K562 (cell line): ENCODE data around the gene SPAG9. TPM values are rescaled to one million over a fixed set of nuclear protein-coding genes. Genes with fewer than 3 reads are reported as not detected.

Experiments
- ATAC-seq: fragments of 200-7000 bp; cut with Tn5 transposase; 3 replicates; pipeline ENCODE4 v1.9.1; 2020; ENCODE audit warnings: moderate library complexity
- BruUV-seq: library from RNA; stranded (reverse); fragments of 400-500 nt; replicated peaks from 2 replicates; lab custom pipeline; 2021; lab: Mats Ljungman, UMichigan
- CTCF ChIA-PET: fragments of 300-600 bp; formaldehyde crosslinking; extraction: SDS; loops from one replicate; lab custom pipeline; 2021; ENCODE audit warnings: low intra/inter-chr PET ratio; lab: Yijun Ruan, JAX
- POLR2A ChIA-PET: fragments of 300-600, 350-650 bp; sonication (Branson Sonifier 250); formaldehyde crosslinking; extraction: SDS; loops from one replicate; lab custom pipeline; 2021; ENCODE audit warnings: antibody characterized with exemption, inconsistent platforms; lab: Yijun Ruan, JAX
- DNase-seq, 4 experiments: peaks; one replicate each; pipeline versions ENCODE4 v3.0.0 to v3.0.0-alpha.2; 2011 to 2018; ENCODE audit warnings: low spot score in 3 of 4, mixed read lengths in 3 of 4; ENCODE audit errors: extremely low read depth in 1 of 4
- FAIRE-seq: peaks from 2 replicates; lab custom pipeline; 2011; peaks lifted over from hg19 to GRCh38; lab: Jason Lieb, UNC
- H2AFZ ChIP-seq: 2 replicates; pipeline ENCODE4 v1.6.0; 2011; ENCODE audit warnings: low read depth, low read length, control low read depth, inconsistent platforms
- H3K27ac ChIP-seq: fragments of 200-600 bp; 3 replicates; pipeline ENCODE4 v1.8.0; 2011; ENCODE audit warnings: low read depth, mild to moderate bottlenecking, control low read depth, inconsistent platforms, low read length, moderate library complexity, mixed read lengths; ENCODE audit errors: extremely low read depth
- H3K27me3 ChIP-seq, 2 experiments: fragments of 300-600 bp in 1 of 2; 2 replicates in 1 of 2; 3 replicates in 1 of 2; pipeline versions ENCODE4 v1.6.0 to v1.8.0; 2011; ENCODE audit warnings: inconsistent platforms in 2 of 2, low read length in 2 of 2, mild to moderate bottlenecking in 1 of 2, mixed read lengths in 1 of 2, moderate library complexity in 1 of 2; ENCODE audit not compliant: control insufficient read depth in 2 of 2, insufficient read depth in 2 of 2
- H3K36me3 ChIP-seq: fragments of 300-600 bp; 3 replicates; pipeline ENCODE4 v1.8.0; 2011; ENCODE audit warnings: mild to moderate bottlenecking, low read length, inconsistent platforms; ENCODE audit not compliant: control insufficient read depth, insufficient read depth
- H3K4me1 ChIP-seq, 2 experiments: fragments of 200-600 bp in 1 of 2; replicated peaks in 1 of 2; 2 replicates in 1 of 2; 3 replicates in 1 of 2; pipeline versions ENCODE4 v1.5.1 to v1.8.0; 2011; ENCODE audit warnings: inconsistent platforms in 2 of 2, low read length in 2 of 2, mild to moderate bottlenecking in 1 of 2, mixed read lengths in 1 of 2, moderate library complexity in 1 of 2; ENCODE audit not compliant: control insufficient read depth in 2 of 2, insufficient read depth in 2 of 2
- H3K4me2 ChIP-seq: 2 replicates; pipeline ENCODE4 v1.6.1; 2011; ENCODE audit warnings: low read length, control low read depth, inconsistent platforms, mixed read lengths; ENCODE audit not compliant: insufficient read depth
- H3K4me3 ChIP-seq: fragments of 200-600 bp; sonication (generic), shearing (Covaris generic); 2 replicates; pipeline ENCODE4 v1.5.1; 2016; ENCODE audit warnings: control low read depth, inconsistent platforms
- H3K79me2 ChIP-seq: fragments of 200-600 bp; 3 replicates; pipeline ENCODE4 v1.8.0; 2011; ENCODE audit warnings: low read length, inconsistent platforms; ENCODE audit not compliant: control insufficient read depth, insufficient read depth
- H3K9ac ChIP-seq, 2 experiments: 2 replicates each; pipeline versions ENCODE4 v1.6.0 to v1.6.1; 2011; ENCODE audit warnings: low read depth in 2 of 2, low read length in 2 of 2, control low read depth in 1 of 2, inconsistent platforms in 1 of 2, mild to moderate bottlenecking in 1 of 2, mixed read lengths in 1 of 2; ENCODE audit not compliant: insufficient read depth in 1 of 2
- H3K9me1 ChIP-seq: one replicate; pipeline ENCODE4 v1.6.0; 2011; ENCODE audit warnings: inconsistent platforms, mild to moderate bottlenecking, low read length, moderate library complexity; ENCODE audit not compliant: control insufficient read depth, insufficient read depth
- H3K9me3 ChIP-seq: replicated peaks from 2 replicates; pipeline ENCODE4 v1.5.1; 2011; ENCODE audit warnings: low read depth, low read length, inconsistent platforms; ENCODE audit not compliant: control insufficient read depth, insufficient read depth
- H4K20me1 ChIP-seq: replicated peaks from 2 replicates; pipeline ENCODE4 v1.6.1; 2011; ENCODE audit warnings: low read length, inconsistent platforms, mixed read lengths; ENCODE audit not compliant: control insufficient read depth, insufficient read depth
- GABPB1 ChIP-seq: sonication (generic); formaldehyde crosslinking; IDR thresholded peaks from 2 replicates; pipeline ENCODE4 v1.8.0; 2022; ENCODE audit warnings: mild to moderate bottlenecking, missing genetic modification reagents
- ILF3 ChIP-seq: fragments of 450-650 bp; IDR thresholded peaks from 2 replicates; pipeline ENCODE4 v1.6.1; 2018; ENCODE audit warnings: antibody characterized with exemption, mild to moderate bottlenecking, moderate library complexity, borderline replicate concordance
- MYBL2 ChIP-seq, 2 experiments: fragments of 450-650 bp in 1 of 2; sonication (generic) in 1 of 2; formaldehyde crosslinking in 1 of 2; IDR thresholded peaks; 2 replicates each; pipeline versions ENCODE4 v1.6.1 to v1.8.1; 2017 to 2022; ENCODE audit warnings: borderline replicate concordance in 1 of 2, inconsistent platforms in 1 of 2, low read depth in 1 of 2, mild to moderate bottlenecking in 1 of 2, missing genetic modification reagents in 1 of 2, moderate library complexity in 1 of 2
- NR3C1 ChIP-seq: sonication (generic); formaldehyde crosslinking; IDR thresholded peaks from 2 replicates; pipeline ENCODE4 v1.8.1; 2022; ENCODE audit warnings: missing genetic modification reagents
- POLR2H ChIP-seq: IDR thresholded peaks from 2 replicates; pipeline ENCODE4 v1.6.1; 2016; ENCODE audit warnings: missing genetic modification characterization, low read depth, mild to moderate bottlenecking, control low read depth, missing compliant biosample characterization, moderate library complexity
- PRMT5 ChIP-seq: sonication (generic); formaldehyde crosslinking; IDR thresholded peaks from 2 replicates; pipeline ENCODE4 v1.5.0; 2020; ENCODE audit warnings: missing genetic modification reagents
- PRPF4 ChIP-seq: fragments of 200-400 bp; formaldehyde crosslinking; IDR thresholded peaks from one replicate; pipeline ENCODE4 v1.6.1; 2017; ENCODE audit warnings: low read length, low read depth, mild to moderate bottlenecking; ENCODE audit not compliant: insufficient read depth, poor library complexity, severe bottlenecking
- WGBS: fragments of 100-300 bp; shearing (Covaris generic); methylation state at CpG from one replicate; pipeline ENCODE4 v1.1.6; 2016; ENCODE audit warnings: low coverage, mixed read lengths; ENCODE audit not compliant: insufficient coverage; ENCODE audit errors: missing lambda C conversion rate; 5-methylcytosine and 5-hydroxymethylcytosine counted together
- in situ Hi-C: fragments of 300-500 bp; cut with MboI; formaldehyde crosslinking; loops from 4 replicates; pipeline ENCODE4 v1.15.0; 2018; ENCODE audit warnings: inconsistent platforms, mixed read lengths
- intact Hi-C: fragments of 100-400 bp; cut with micrococcal nuclease; formaldehyde crosslinking; loops from 2 replicates; pipeline ENCODE4 v1.14.2; 2022
- polyA plus RNA-seq, 8 experiments: library from polyadenylated mRNA; depleted of rRNA in 4 of 8; stranded (reverse) in 5 of 8; unstranded in 3 of 8; fragments of >200 nt; fragmentation: Nextera tagmentation in 2 of 8; fragmentation: Illumina TruSeq in 1 of 8; extraction: Ambion mirVana in 2 of 8; extraction: Trizol in 1 of 8; gene quantifications; 2 replicates each; pipeline versions ENCODE4 v1.2.1 to v1.2.3, GENCODE V29; 2011 to 2014; ENCODE audit warnings: inconsistent platforms in 1 of 8, missing spikeins in 1 of 8
- total RNA-seq, 7 experiments: library from RNA; depleted of rRNA in 6 of 7; stranded (reverse); fragments of >200 nt in 6 of 7; fragmentation: Illumina TruSeq in 2 of 7; extraction: Trizol in 2 of 7; gene quantifications; 2 replicates each; pipeline versions ENCODE4 v1.2.1 to v1.2.3, GENCODE V29; 2011 to 2021; ENCODE audit warnings: low replicate concordance in 1 of 7
- TF ChIP-seq, protein P1 (sequence below): fragments of 250-450 bp; sonication (Bioruptor Pico); IDR thresholded peaks from 2 replicates; pipeline ENCODE4 v1.9.0; 2021; ENCODE audit warnings: mild to moderate bottlenecking
- TF ChIP-seq, protein P2 (sequence below), 2 experiments: fragments of 450-650 bp in 1 of 2; sonication (generic) in 1 of 2; formaldehyde crosslinking; conservative IDR thresholded peaks; 2 replicates each; pipeline versions ENCODE4 v1.4.0 to v1.8.1; 2020 to 2022; ENCODE audit warnings: mild to moderate bottlenecking in 1 of 2, missing genetic modification reagents in 1 of 2

SPAG9 gene
- total and polyA plus RNA-seq, 9 of the 15 experiments (the other 6 are each of a cell fraction or from before 2014, with no cell fraction given): 12.2 to 99.2 (median 58.2) TPM

DNA sequence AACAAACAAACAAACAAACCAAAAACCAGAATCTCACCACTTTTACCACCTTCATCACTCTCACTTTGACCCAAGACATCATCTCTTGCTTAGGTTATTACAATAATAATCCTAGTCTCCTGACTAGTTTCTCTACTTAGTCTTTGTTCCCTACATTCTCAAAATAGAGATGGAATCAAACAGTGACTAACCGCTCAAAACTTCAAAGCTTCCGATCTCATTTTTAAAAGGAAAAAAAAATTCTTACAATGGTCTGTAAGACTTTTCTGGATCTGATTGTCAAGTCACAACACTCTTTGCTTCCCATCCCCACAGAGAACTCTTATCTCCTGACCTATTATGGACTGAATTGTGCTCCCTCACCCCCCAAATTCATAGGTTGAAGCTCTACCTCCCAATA lies 60.9 kb downstream of the SPAG9 start (continued):
- TF ChIP-seq PRMT5 (CRISPR knock-in tag): no peak
- TF ChIP-seq, all 486 proteins: peak for 0

DNA sequence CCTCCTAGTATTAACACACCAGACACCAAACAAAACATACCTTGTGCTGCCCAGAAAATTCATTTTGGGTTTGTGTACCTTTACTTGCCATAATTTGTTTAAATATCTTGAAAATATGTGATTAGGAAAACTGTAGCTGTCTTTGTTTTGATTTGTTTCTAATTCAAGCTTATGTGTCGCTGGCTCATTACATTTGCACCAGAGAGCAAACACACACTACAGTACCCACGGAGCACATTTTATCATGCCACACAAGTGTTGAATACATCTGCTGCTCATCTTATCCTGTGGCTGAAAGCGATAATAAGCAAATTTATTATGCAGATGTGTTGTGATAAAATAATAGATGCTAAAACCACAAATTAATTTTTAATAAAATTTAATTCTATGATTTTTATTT lies 63.1 kb downstream of the SPAG9 start:
- ChIA-PET POLR2A (interaction anchor here (0.6 to 1.5 kb wide), 6 partner anchors 11 to 190 kb away, joined by 3 to 8 read pairs (median 3); no protein-coding TSS in a partner anchor), CTCF (interaction anchor here (0.7 kb wide), 1 partner anchor 195 kb away, joined by 4 read pairs; no protein-coding TSS in a partner anchor)
- in situ Hi-C loops (no loop called here), intact Hi-C loops (loop anchor here (2.0 to 5.0 kb wide), 2 partner anchors 57 to 95 kb away; partner anchors contain the start of gene NME1)
- FAIRE-seq (no peak), ATAC-seq (no peak), DNase-seq (no peak)
- H4K20me1 ChIP-seq: no peaks in the 10 kb centered on the region; the same call in 1 of the 2 replicates
- no peak overlapping the region for H3K4me2 ChIP-seq
- H3K9ac ChIP-seq: peak overlapping the region in 1 of 2 experiments; percentile 28; a peak in 1 of 4 replicates
- peaks cover 2% of the 10 kb centered on the region; the same call in 1 of the 3 replicates for H3K36me3 ChIP-seq
- no peak overlapping the region for H2AFZ ChIP-seq
- H3K4me3 ChIP-seq: no peak overlapping the region
- no peaks in the 10 kb centered on the region for H3K9me3 ChIP-seq
- no peaks in the 10 kb centered on the region for H3K9me1 ChIP-seq
- peaks cover 46% of the 10 kb centered on the region for H3K79me2 ChIP-seq
- no peaks in the 10 kb centered on the region; a peak in 2 of 5 replicates for H3K4me1 ChIP-seq
- peak overlapping the region; percentile 58; the same call in 2 of the 3 replicates for H3K27ac ChIP-seq
- H3K27me3 ChIP-seq: no peaks in the 10 kb centered on the region
- 72% methylated on average over 3 of the region's 3 CpGs for WGBS
- no TSS peak for BruUV-seq
- TF ChIP-seq, protein P1, sequence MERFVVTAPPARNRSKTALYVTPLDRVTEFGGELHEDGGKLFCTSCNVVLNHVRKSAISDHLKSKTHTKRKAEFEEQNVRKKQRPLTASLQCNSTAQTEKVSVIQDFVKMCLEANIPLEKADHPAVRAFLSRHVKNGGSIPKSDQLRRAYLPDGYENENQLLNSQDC (CRISPR knock-in tag): no peak
- TF ChIP-seq, protein P2, sequence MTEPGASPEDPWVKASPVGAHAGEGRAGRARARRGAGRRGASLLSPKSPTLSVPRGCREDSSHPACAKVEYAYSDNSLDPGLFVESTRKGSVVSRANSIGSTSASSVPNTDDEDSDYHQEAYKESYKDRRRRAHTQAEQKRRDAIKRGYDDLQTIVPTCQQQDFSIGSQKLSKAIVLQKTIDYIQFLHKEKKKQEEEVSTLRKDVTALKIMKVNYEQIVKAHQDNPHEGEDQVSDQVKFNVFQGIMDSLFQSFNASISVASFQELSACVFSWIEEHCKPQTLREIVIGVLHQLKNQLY (CRISPR knock-in tag; conservative IDR thresholded peaks at IDR 0.05): no peak
- TF ChIP-seq GABPB1 (CRISPR knock-in tag) (no peak), NR3C1 (no peak), POLR2H (tag) (no peak), PRPF4 (no peak), MYBL2 (IDR thresholded peaks at IDR 0.05; ENCODE audit: low read depth) (no peak), MYBL2 (CRISPR knock-in tag; IDR thresholded peaks at IDR 0.05; ENCODE audit: borderline replicate concordance) (no peak), ILF3 (no peak)
